Neural progenitor cell (in vitro differentiated cells): ENCODE measurements around the gene LAMA2. TPM values are rescaled to one million over a fixed set of nuclear protein-coding genes. Genes with fewer than 3 reads are reported as not detected.

Experiments
- DNase-seq: peaks from one replicate; pipeline ENCODE4 v3.0.0-alpha.2; 2016; ENCODE audit warnings: low spot score
- H2AFZ ChIP-seq: fragments of 200-600 bp; sonication (generic); replicated peaks from 2 replicates; pipeline ENCODE4 v1.6.1; 2016; ENCODE audit warnings: antibody characterized with exemption
- H3F3A ChIP-seq: fragments of 200-600 bp; sonication (generic); 2 replicates; pipeline ENCODE4 v1.6.1; 2016; ENCODE audit warnings: antibody characterized with exemption, low read depth
- H3K27ac ChIP-seq: fragments of 200-600 bp; sonication (generic); 2 replicates; pipeline ENCODE4 v1.5.1; 2016; ENCODE audit warnings: mild to moderate bottlenecking
- H3K27me3 ChIP-seq: fragments of 200-600 bp; sonication (generic); 2 replicates; pipeline ENCODE4 v1.6.1; 2016; ENCODE audit warnings: mild to moderate bottlenecking, moderate library complexity
- H3K36me3 ChIP-seq: fragments of 200-600 bp; sonication (generic); 2 replicates; pipeline ENCODE4 v1.5.1; 2016
- H3K4me1 ChIP-seq: fragments of 200-600 bp; sonication (generic); 2 replicates; pipeline ENCODE4 v1.6.1; 2016; ENCODE audit warnings: mixed run types
- H3K4me2 ChIP-seq: fragments of 200-600 bp; sonication (generic); 2 replicates; pipeline ENCODE4 v1.6.1; 2016
- H3K4me3 ChIP-seq: fragments of 200-600 bp; sonication (generic); 2 replicates; pipeline ENCODE4 v1.5.1; 2016
- H3K79me2 ChIP-seq: fragments of 200-600 bp; sonication (generic); 2 replicates; pipeline ENCODE4 v1.6.1; 2016; ENCODE audit warnings: low read depth
- H3K9ac ChIP-seq: fragments of 200-600 bp; sonication (generic); 2 replicates; pipeline ENCODE4 v1.6.1; 2016
- H3K9me3 ChIP-seq: fragments of 200-600 bp; sonication (generic); 2 replicates; pipeline ENCODE4 v1.5.1; 2016; ENCODE audit warnings: low read depth
- H4K20me1 ChIP-seq: fragments of 200-600 bp; sonication (generic); 2 replicates; pipeline ENCODE4 v1.6.1; 2016; ENCODE audit warnings: low read depth
- H3K27ac Mint-ChIP-seq: 3 replicates; pipeline ENCODE4 v1.8.0; 2021; ENCODE audit warnings: mixed read lengths
- H3K27me3 Mint-ChIP-seq: 2 replicates; pipeline ENCODE4 v1.8.0; 2022; ENCODE audit warnings: low read depth, mild to moderate bottlenecking, inconsistent platforms, moderate library complexity, mixed read lengths; ENCODE audit not compliant: insufficient read depth
- H3K36me3 Mint-ChIP-seq: 3 replicates; pipeline ENCODE4 v1.8.0; 2021; ENCODE audit warnings: mixed read lengths
- H3K4me1 Mint-ChIP-seq: 3 replicates; pipeline ENCODE4 v1.8.0; 2021; ENCODE audit warnings: mixed read lengths
- H3K4me3 Mint-ChIP-seq: 3 replicates; pipeline ENCODE4 v1.8.0; 2021; ENCODE audit warnings: mild to moderate bottlenecking, moderate library complexity, mixed read lengths
- H3K9me3 Mint-ChIP-seq: 3 replicates; pipeline ENCODE4 v1.8.0; 2020; ENCODE audit warnings: mixed read lengths
- CTCF ChIP-seq: fragments of 200-600 bp; sonication (generic); IDR thresholded peaks from 2 replicates; pipeline ENCODE4 v1.5.1; 2017; ENCODE audit warnings: antibody characterized with exemption, mild to moderate bottlenecking
- EZH2 ChIP-seq: fragments of 200-600 bp; sonication (generic); IDR thresholded peaks from 2 replicates; pipeline ENCODE4 v1.6.1; 2017; ENCODE audit warnings: antibody characterized with exemption, mild to moderate bottlenecking, moderate library complexity
- EZH2phosphoT487 ChIP-seq: fragments of 200-600 bp; sonication (generic); IDR thresholded peaks from 2 replicates; pipeline ENCODE4 v1.6.1; 2017; ENCODE audit warnings: antibody characterized with exemption
- total RNA-seq: library from RNA; depleted of rRNA; stranded (reverse); fragments of >200 nt; gene quantifications from 2 replicates; pipeline ENCODE4 v1.2.3, GENCODE V29; 2015; ENCODE audit warnings: low replicate concordance

LAMA2 gene
- total RNA-seq, 1 donor from 2014 or later = 1.5 TPM

GRCh38 chr6:129402244-129402643, 519.3 kb downstream of the LAMA2 start:
- H3K9me3 ChIP-seq = no peaks in the 10 kb centered on the region
- TF ChIP-seq EZH2phosphoT487 = no peak
- no peak for TF ChIP-seq EZH2
- no peak for TF ChIP-seq CTCF
- no peaks in the 10 kb centered on the region for H3K27me3 ChIP-seq
- H3K9me3 Mint-ChIP-seq = peaks cover 3% of the 10 kb centered on the region
- no peaks in the 10 kb centered on the region for H4K20me1 ChIP-seq
- no peaks in the 10 kb centered on the region for H3K36me3 Mint-ChIP-seq
- no peak overlapping the region for H3K4me3 Mint-ChIP-seq
- no peaks in the 10 kb centered on the region for H3K4me1 ChIP-seq
- no peaks in the 10 kb centered on the region for H3K79me2 ChIP-seq
- no peak overlapping the region for H2AFZ ChIP-seq
- H3K27ac Mint-ChIP-seq = no peak overlapping the region
- no peaks in the 10 kb centered on the region for H3F3A ChIP-seq
- H3K27me3 Mint-ChIP-seq = no peaks in the 10 kb centered on the region
- no peak overlapping the region for H3K4me3 ChIP-seq
- H3K4me2 ChIP-seq = no peak overlapping the region
- H3K36me3 ChIP-seq = no peaks in the 10 kb centered on the region
- no peak for DNase-seq
- H3K9ac ChIP-seq = no peak overlapping the region
- H3K27ac ChIP-seq = no peak overlapping the region
- H3K4me1 Mint-ChIP-seq = no peaks in the 10 kb centered on the region

GRCh38 chr6:129411092-129411491, 528.2 kb downstream of the LAMA2 start:
- H3K4me1 ChIP-seq = no peaks in the 10 kb centered on the region
- no peak for TF ChIP-seq CTCF
- no peak for TF ChIP-seq EZH2phosphoT487
- no peak for TF ChIP-seq EZH2
- Mint-ChIP-seq H3K9me3 (peaks cover 3% of the 10 kb centered on the region), H3K4me3 (no peak overlapping the region), H3K27ac (no peak overlapping the region), H3K27me3 (no peaks in the 10 kb centered on the region), H3K36me3 (no peaks in the 10 kb centered on the region), H3K4me1 (no peaks in the 10 kb centered on the region)
- no peaks in the 10 kb centered on the region for H3K36me3 ChIP-seq
- no peaks in the 10 kb centered on the region for H3K27me3 ChIP-seq
- no peak overlapping the region for H3K4me3 ChIP-seq
- no peak for DNase-seq
- H2AFZ ChIP-seq = no peak overlapping the region
- no peaks in the 10 kb centered on the region for H4K20me1 ChIP-seq
- no peaks in the 10 kb centered on the region for H3F3A ChIP-seq
- no peak overlapping the region for H3K4me2 ChIP-seq
- no peaks in the 10 kb centered on the region for H3K79me2 ChIP-seq
- H3K9ac ChIP-seq = no peak overlapping the region
- no peaks in the 10 kb centered on the region for H3K9me3 ChIP-seq
- H3K27ac ChIP-seq = no peak overlapping the region

- H3F3A ChIP-seq = no peaks in the 10 kb centered on the region
- no peaks in the 10 kb centered on the region for H3K27me3 ChIP-seq
- H3K9me3 ChIP-seq = no peaks in the 10 kb centered on the region
Observed at GRCh38 chr6:129416337-129416990, 533.5 kb downstream of the LAMA2 start.

More at GRCh38 chr6:129416337-129416990, 533.5 kb downstream of the LAMA2 start:
- Mint-ChIP-seq H3K4me3 (no peak overlapping the region), H3K27ac (no peak overlapping the region), H3K36me3 (no peaks in the 10 kb centered on the region), H3K9me3 (no peaks in the 10 kb centered on the region), H3K4me1 (no peaks in the 10 kb centered on the region), H3K27me3 (no peaks in the 10 kb centered on the region)
- no peak overlapping the region for H3K4me2 ChIP-seq
- no peak overlapping the region for H2AFZ ChIP-seq
- H3K79me2 ChIP-seq = no peaks in the 10 kb centered on the region
- TF ChIP-seq CTCF = no peak
- no peak for TF ChIP-seq EZH2
- TF ChIP-seq EZH2phosphoT487 = no peak
- no peak overlapping the region for H3K9ac ChIP-seq
- H3K4me3 ChIP-seq = no peak overlapping the region
- no peak overlapping the region for H3K27ac ChIP-seq
- H3K4me1 ChIP-seq = no peaks in the 10 kb centered on the region
- H4K20me1 ChIP-seq = no peaks in the 10 kb centered on the region
- no peak for DNase-seq
- H3K36me3 ChIP-seq = no peaks in the 10 kb centered on the region
